Cardiac fibroblast (primary cell): Measurements from ENCODE around the gene TCF15.
A peak's percentile ranks its signal among the peaks of the same experiment; 100 is the strongest.

Experiments used
- DNase-seq, 2 donors: peaks; one replicate each; pipeline versions ENCODE4 v3.0.0 to v3.0.0-alpha.2; 2010; ENCODE audit warnings: low read depth in 2 of 2
- H3K4me3 ChIP-seq, 2 donors: replicated peaks in 1 of 2; 1 replicate in 1 of 2; 2 replicates in 1 of 2; pipeline ENCODE4 v1.5.1; 2011; ENCODE audit warnings: low read depth in 2 of 2, low read length in 2 of 2, mild to moderate bottlenecking in 2 of 2, moderate library complexity in 1 of 2
- CTCF ChIP-seq: IDR thresholded peaks from one replicate; pipeline ENCODE4 v1.5.1; 2011; ENCODE audit warnings: low read depth, mild to moderate bottlenecking, low read length, inconsistent platforms

The TCF15 gene

GRCh38 chr20:592506-592905, 17.6 kb downstream of the TCF15 start:
- DNase-seq: no peak
- H3K4me3 ChIP-seq: no peak overlapping the region
- TF ChIP-seq CTCF: no peak

- no peak overlapping the region for H3K4me3 ChIP-seq
- no peak for DNase-seq
- no peak for TF ChIP-seq CTCF
These were observed 18.2 kb downstream of the TCF15 start for GRCh38 chr20:591941-592340.

GRCh38 chr20:588932-589672, 21.0 kb downstream of the TCF15 start:
- H3K4me3 ChIP-seq: no peak overlapping the region
- TF ChIP-seq CTCF: no peak
- DNase-seq: peak in 1 of 2 donors; percentile 10

GRCh38 chr20:588476-588875, 21.6 kb downstream of the TCF15 start:
- TF ChIP-seq CTCF: no peak
- DNase-seq: no peak
- H3K4me3 ChIP-seq: no peak overlapping the region

- no peak for TF ChIP-seq CTCF
- no peak for DNase-seq
- no peak overlapping the region for H3K4me3 ChIP-seq
These were observed 25.2 kb downstream of the TCF15 start for GRCh38 chr20:584971-585301.

- no peak overlapping the region for H3K4me3 ChIP-seq
- DNase-seq: no peak
- TF ChIP-seq CTCF: no peak
These were observed 25.7 kb downstream of the TCF15 start for GRCh38 chr20:584161-584970.
